Testis (tissue), 2 donors: ENCODE data around the gene SKAP2.

ENCODE experiments used
- CTCF ChIP-seq, 3 experiments: fragments of 450-650 bp in 2 of 3; fragments of 200-600 bp in 1 of 3; sonication (generic) in 1 of 3; IDR thresholded peaks; one replicate each; pipeline ENCODE4 v1.5.1; 2016 to 2019; ENCODE audit warnings: antibody characterized with exemption in 3 of 3, mild to moderate bottlenecking in 2 of 3, moderate library complexity in 1 of 3
- POLR2A ChIP-seq: fragments of 450-650 bp; IDR thresholded peaks from one replicate; pipeline ENCODE4 v1.6.1; 2017; ENCODE audit warnings: antibody characterized with exemption, mild to moderate bottlenecking, moderate library complexity

- TF ChIP-seq CTCF (IDR thresholded peaks at IDR 0.05) (no peak), POLR2A (no peak)
Measured at GRCh38 chr7:26700893-26701292, 163.5 kb downstream of the SKAP2 start.
